Spleen (tissue), 11 donors: ENCODE measurements around the gene SLC4A2. TPM values are rescaled to one million over a fixed set of nuclear protein-coding genes. Genes with fewer than 3 reads are reported as not detected.
A peak's percentile ranks its signal among the peaks of the same experiment; 100 is the strongest.

ENCODE experiments used
- DNase-seq: peaks from one replicate; pipeline ENCODE4 v3.0.0-alpha.2; 2020
- H3K27ac ChIP-seq, 8 donors: fragments of 200-600 bp; sonication (generic) in 7 of 8; 1 replicate in 4 of 8; 2 replicates in 4 of 8; pipeline versions ENCODE4 v1.5.0 to v1.8.0; 2016 to 2021; ENCODE audit warnings: inconsistent platforms in 4 of 8, mild to moderate bottlenecking in 4 of 8, moderate library complexity in 1 of 8
- H3K27me3 ChIP-seq, 7 donors: fragments of 200-600 bp; sonication (generic) in 6 of 7; replicated peaks in 1 of 7; 1 replicate in 4 of 7; 2 replicates in 3 of 7; pipeline versions ENCODE4 v1.5.0 to v1.8.0; 2016 to 2021; ENCODE audit warnings: inconsistent platforms in 3 of 7, mild to moderate bottlenecking in 1 of 7
- H3K36me3 ChIP-seq, 6 donors: fragments of 200-600 bp; sonication (generic) in 5 of 6; 1 replicate in 4 of 6; 2 replicates in 2 of 6; pipeline versions ENCODE4 v1.5.0 to v1.8.0; 2016 to 2021; ENCODE audit warnings: inconsistent platforms in 2 of 6
- H3K4me1 ChIP-seq, 6 donors: fragments of 200-600 bp; sonication (generic) in 5 of 6; 1 replicate in 3 of 6; 2 replicates in 3 of 6; pipeline versions ENCODE4 v1.5.0 to v1.8.0; 2016 to 2021; ENCODE audit warnings: inconsistent platforms in 3 of 6
- H3K4me3 ChIP-seq, 8 donors: fragments of 200-600 bp; sonication (generic) in 7 of 8; 1 replicate in 4 of 8; 2 replicates in 4 of 8; pipeline versions ENCODE4 v1.5.0 to v1.8.0; 2016 to 2021; ENCODE audit warnings: inconsistent platforms in 4 of 8, mild to moderate bottlenecking in 4 of 8, moderate library complexity in 2 of 8
- H3K9me3 ChIP-seq, 8 donors: fragments of 200-600 bp; sonication (generic) in 7 of 8; 1 replicate in 4 of 8; 2 replicates in 4 of 8; pipeline versions ENCODE4 v1.5.0 to v1.8.0; 2016 to 2021; ENCODE audit warnings: inconsistent platforms in 4 of 8
- POLR2A ChIP-seq, 3 donors: fragments of 450-650 bp; IDR thresholded peaks; one replicate each; pipeline ENCODE4 v1.5.1; 2017; ENCODE audit warnings: antibody characterized with exemption in 3 of 3, mild to moderate bottlenecking in 1 of 3
- POLR2AphosphoS5 ChIP-seq, 3 donors: sonication (generic); formaldehyde crosslinking; IDR thresholded peaks; one replicate each; pipeline ENCODE4 v1.5.1; 2017; ENCODE audit warnings: antibody characterized with exemption in 3 of 3
- WGBS, 5 donors: extraction: QIAGEN DNeasy Blood & Tissue Kit in 3 of 5; methylation state at CpG; one replicate each; pipeline versions ENCODE4 v1.1.5 to v1.1.7; 2013 to 2018; 5-methylcytosine and 5-hydroxymethylcytosine counted together
- intact Hi-C: fragments of 100-400 bp; cut with DNase I; formaldehyde crosslinking; loops from one replicate; pipeline ENCODE4 v1.15.0; 2023; ENCODE audit warnings: low total_unique reads
- polyA plus RNA-seq, 3 donors: library from polyadenylated mRNA; stranded (reverse); fragments of 200-250 nt; gene quantifications; one replicate each; pipeline ENCODE4 v1.2.1, GENCODE V29; 2013
- total RNA-seq, 7 donors: library from RNA; depleted of rRNA in 3 of 7; stranded (reverse); fragments of >200 nt in 3 of 7; fragmentation: NEBNext Ultra II Directional in 4 of 7; extraction: Animal tissue kit (Norgen Biotek cat#: 25700) in 4 of 7; gene quantifications; one replicate each; pipeline versions ENCODE4 v1.1.0 to v1.2.1, GENCODE V29; 2016 to 2021
- TF ChIP-seq, protein P1 (sequence below), 11 experiments: fragments of 200-600 bp in 7 of 11; fragments of 450-650 bp in 4 of 11; sonication (generic) in 4 of 11; IDR thresholded peaks in 8 of 11; conservative IDR thresholded peaks in 3 of 11; 1 replicate in 7 of 11; 2 replicates in 4 of 11; pipeline versions ENCODE4 v1.4.0 to v1.8.0; 2016 to 2021; ENCODE audit warnings: antibody characterized with exemption in 11 of 11, inconsistent platforms in 4 of 11, mild to moderate bottlenecking in 1 of 11
- donor health status: healthy with polysubstance abuse.
- donor health status: DM: no; HTN: no; CAD: no; lungs with moderate emphysema.
- donor health status: DM: no; HTN: no; CAD: no.
- donor health status: Bipolar disorder and iron deficiency.
- donor health status: healthy.
- donor health status: DM: no; HTN: no; CAD: no.
- donor health status: DM: yes; HTN: yes; CAD: no.

Gene SLC4A2
- total and polyA plus RNA-seq, 10 donors = 43.9 to 122 (median 90.9) TPM

DNA sequence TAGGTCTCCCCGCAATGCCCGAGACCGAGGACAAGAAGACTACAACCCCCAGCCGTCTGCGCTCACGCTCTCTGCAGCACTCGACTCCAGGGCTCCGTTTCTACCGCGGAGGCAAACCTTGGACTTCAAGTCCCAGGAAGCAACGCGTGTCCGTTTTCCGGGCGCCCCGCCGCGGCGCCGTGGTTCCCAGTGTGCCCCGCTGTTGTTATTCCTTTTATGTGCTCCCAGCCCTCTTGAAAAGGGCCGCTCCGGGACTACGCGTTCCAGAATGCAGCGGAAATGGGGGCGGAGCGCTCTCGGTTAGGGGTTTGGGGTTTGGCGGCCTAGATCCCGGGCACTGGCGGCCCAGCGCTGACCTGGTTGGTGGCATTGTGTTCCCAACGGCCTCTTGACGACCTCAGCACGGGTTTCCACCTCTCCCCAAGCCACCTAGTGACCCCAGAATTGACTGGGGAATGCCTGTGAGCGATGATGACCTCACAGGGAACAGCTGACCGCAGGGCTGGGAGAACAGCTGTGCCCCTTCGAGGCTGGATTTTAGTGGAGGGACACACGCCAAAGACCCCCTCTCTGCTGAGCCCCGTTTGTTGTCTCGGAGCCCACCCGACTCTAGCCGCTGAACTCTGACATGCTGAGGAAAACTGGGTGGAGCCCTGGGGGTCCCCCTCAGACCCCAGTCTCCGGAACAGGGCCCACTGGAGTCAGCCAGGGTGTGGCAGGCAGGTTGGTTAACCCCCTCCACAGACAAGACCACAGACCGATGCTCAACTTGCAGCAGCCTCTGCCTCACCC, 1.2 kb upstream of the SLC4A2 start:
- DNase-seq = peak; percentile 99
- H3K4me1 ChIP-seq = peaks cover 15 to 75% (median 52%) of the 10 kb centered on the region in 6 donors
- TF ChIP-seq POLR2A (IDR thresholded peaks at IDR 0.05) = peak in 1 of 3 donors; percentile 29
- TF ChIP-seq, protein P1, sequence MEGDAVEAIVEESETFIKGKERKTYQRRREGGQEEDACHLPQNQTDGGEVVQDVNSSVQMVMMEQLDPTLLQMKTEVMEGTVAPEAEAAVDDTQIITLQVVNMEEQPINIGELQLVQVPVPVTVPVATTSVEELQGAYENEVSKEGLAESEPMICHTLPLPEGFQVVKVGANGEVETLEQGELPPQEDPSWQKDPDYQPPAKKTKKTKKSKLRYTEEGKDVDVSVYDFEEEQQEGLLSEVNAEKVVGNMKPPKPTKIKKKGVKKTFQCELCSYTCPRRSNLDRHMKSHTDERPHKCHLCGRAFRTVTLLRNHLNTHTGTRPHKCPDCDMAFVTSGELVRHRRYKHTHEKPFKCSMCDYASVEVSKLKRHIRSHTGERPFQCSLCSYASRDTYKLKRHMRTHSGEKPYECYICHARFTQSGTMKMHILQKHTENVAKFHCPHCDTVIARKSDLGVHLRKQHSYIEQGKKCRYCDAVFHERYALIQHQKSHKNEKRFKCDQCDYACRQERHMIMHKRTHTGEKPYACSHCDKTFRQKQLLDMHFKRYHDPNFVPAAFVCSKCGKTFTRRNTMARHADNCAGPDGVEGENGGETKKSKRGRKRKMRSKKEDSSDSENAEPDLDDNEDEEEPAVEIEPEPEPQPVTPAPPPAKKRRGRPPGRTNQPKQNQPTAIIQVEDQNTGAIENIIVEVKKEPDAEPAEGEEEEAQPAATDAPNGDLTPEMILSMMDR (IDR thresholded peaks at IDR 0.05 in 8 of 11, conservative IDR thresholded peaks at IDR 0.05 in 3 of 11) = peak in 3 of 11 experiments; percentile 7 to 42 (median 27)
- peak; percentile 93 to 94 (median 93) for TF ChIP-seq POLR2AphosphoS5 (IDR thresholded peaks at IDR 0.05)
- H3K36me3 ChIP-seq = peaks cover 0 to 42% (median 3%) of the 10 kb centered on the region in 6 donors
- H3K9me3 ChIP-seq = no peaks in the 10 kb centered on the region
- peak overlapping the region; percentile 67 to 99 (median 87) for H3K4me3 ChIP-seq
- intact Hi-C loops = no loop called here
- WGBS, 5 donors = 0 to 3% (median 1%) methylated on average over 30 to 46 of the region's 46 CpGs
- no peaks in the 10 kb centered on the region for H3K27me3 ChIP-seq
- H3K27ac ChIP-seq = peak overlapping the region; percentile 87 to 96 (median 92)

DNA sequence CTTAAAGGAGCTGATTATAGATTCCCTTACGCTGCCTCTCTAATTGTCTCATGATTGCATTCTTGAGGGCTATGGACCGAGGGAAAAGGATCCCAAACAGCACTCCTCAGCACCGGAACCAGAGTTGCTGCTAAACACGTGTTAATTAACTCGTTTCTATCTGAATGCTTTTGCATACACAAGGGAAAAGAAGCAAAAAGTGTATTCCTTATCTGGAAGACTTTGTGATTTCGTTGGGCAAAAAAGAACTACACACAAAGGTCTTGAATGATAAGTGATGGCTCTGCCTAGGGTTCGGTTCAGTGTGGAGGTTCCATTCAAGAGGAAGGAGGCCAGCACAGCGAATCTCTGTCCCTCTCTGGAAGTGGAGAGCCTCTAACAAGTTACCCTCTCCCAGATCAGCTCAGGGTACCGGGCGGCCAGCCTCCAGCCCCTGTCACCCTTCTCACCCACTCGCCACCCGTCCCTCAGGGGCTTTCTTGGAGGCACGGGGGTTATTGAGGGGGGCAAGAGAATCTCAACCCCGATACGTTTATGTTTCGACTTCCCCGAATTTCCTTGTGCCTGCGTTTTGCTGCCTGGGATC, 515 bp upstream of the SLC4A2 start:
- H3K27me3 ChIP-seq = no peaks in the 10 kb centered on the region
- TF ChIP-seq, protein P1 (IDR thresholded peaks at IDR 0.05 in 8 of 11, conservative IDR thresholded peaks at IDR 0.05 in 3 of 11) = no peak
- TF ChIP-seq POLR2AphosphoS5 (IDR thresholded peaks at IDR 0.05) (no peak), POLR2A (IDR thresholded peaks at IDR 0.05) (no peak)
- H3K4me3 ChIP-seq = peak overlapping the region; percentile 67 to 99 (median 87)
- WGBS, 5 donors = 5 to 11% (median 8%) methylated on average over 18 of the region's 18 CpGs
- H3K4me1 ChIP-seq = peaks cover 15 to 69% (median 49%) of the 10 kb centered on the region in 6 donors
- peak; percentile 88 for DNase-seq
- H3K9me3 ChIP-seq = no peaks in the 10 kb centered on the region
- H3K36me3 ChIP-seq = peaks cover 0 to 44% (median 3%) of the 10 kb centered on the region in 6 donors
- H3K27ac ChIP-seq = peak overlapping the region; percentile 87 to 96 (median 92)
- intact Hi-C loops = no loop called here

DNA sequence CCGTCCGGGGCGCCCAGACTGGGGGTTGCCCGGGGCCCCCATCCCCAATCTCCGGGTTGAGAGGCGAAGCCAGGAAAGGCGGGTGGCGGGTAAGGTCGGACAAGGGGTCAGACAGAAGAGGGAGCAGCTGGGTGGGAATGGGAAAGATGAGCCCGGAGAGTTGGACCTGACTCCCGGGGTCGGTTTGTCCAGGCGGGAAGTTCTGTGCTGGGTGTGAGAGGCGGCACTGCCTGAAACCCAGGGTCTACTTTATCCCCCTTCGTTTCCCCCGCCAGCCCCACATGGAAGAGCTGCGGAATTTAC, 675 bp downstream of the SLC4A2 start:
- intact Hi-C loops = no loop called here
- Histone ChIP-seq H3K9me3 (no peaks in the 10 kb centered on the region), H3K27ac (peak overlapping the region; percentile 87 to 96 (median 92)), H3K27me3 (no peaks in the 10 kb centered on the region), H3K4me3 (peak overlapping the region; percentile 67 to 99 (median 87)), H3K4me1 (peaks cover 15 to 68% (median 49%) of the 10 kb centered on the region in 6 donors), H3K36me3 (peaks cover 0 to 44% (median 13%) of the 10 kb centered on the region in 6 donors)
- WGBS, 5 donors = 2 to 4% (median 3%) methylated on average over 14 to 17 of the region's 17 CpGs
- TF ChIP-seq, protein P1 (IDR thresholded peaks at IDR 0.05 in 8 of 11, conservative IDR thresholded peaks at IDR 0.05 in 3 of 11) = peak in 1 of 11 experiments; percentile 8
- TF ChIP-seq POLR2AphosphoS5 (IDR thresholded peaks at IDR 0.05) = no peak
- no peak for DNase-seq
